ENCODE results near the gene RHOT1.

DNA sequence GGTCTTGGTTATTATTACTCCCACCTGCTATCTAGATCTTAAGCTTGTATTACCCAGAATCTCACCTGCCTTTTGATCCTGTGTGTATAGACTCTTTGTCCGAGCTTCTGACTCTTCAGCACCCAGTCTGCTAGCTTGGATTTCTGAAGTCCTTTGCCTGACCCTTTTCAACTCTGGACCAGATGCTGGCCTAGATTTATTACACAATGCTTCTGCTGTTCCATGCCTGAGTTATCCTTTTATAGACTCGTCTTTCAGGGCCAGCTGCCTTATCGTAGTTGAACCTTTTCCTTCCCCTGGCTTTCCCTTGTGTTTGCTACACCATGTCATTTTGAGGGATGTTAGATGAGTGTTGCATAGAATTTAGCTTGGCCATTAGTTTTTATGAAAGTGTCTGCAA lies 32.6 kb downstream of the RHOT1 start:
- TF ChIP-seq POLR2AphosphoS5 (IDR thresholded peaks at IDR 0.05; ENCODE audit: low read depth, low read length) = no peak
- TF ChIP-seq, protein P1, sequence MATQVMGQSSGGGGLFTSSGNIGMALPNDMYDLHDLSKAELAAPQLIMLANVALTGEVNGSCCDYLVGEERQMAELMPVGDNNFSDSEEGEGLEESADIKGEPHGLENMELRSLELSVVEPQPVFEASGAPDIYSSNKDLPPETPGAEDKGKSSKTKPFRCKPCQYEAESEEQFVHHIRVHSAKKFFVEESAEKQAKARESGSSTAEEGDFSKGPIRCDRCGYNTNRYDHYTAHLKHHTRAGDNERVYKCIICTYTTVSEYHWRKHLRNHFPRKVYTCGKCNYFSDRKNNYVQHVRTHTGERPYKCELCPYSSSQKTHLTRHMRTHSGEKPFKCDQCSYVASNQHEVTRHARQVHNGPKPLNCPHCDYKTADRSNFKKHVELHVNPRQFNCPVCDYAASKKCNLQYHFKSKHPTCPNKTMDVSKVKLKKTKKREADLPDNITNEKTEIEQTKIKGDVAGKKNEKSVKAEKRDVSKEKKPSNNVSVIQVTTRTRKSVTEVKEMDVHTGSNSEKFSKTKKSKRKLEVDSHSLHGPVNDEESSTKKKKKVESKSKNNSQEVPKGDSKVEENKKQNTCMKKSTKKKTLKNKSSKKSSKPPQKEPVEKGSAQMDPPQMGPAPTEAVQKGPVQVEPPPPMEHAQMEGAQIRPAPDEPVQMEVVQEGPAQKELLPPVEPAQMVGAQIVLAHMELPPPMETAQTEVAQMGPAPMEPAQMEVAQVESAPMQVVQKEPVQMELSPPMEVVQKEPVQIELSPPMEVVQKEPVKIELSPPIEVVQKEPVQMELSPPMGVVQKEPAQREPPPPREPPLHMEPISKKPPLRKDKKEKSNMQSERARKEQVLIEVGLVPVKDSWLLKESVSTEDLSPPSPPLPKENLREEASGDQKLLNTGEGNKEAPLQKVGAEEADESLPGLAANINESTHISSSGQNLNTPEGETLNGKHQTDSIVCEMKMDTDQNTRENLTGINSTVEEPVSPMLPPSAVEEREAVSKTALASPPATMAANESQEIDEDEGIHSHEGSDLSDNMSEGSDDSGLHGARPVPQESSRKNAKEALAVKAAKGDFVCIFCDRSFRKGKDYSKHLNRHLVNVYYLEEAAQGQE (IDR thresholded peaks at IDR 0.05; ENCODE audit: insufficient read depth in 1 of 2, low read depth in 2 of 2, low read length in 2 of 2) = no peak
- TF ChIP-seq TAF1 (IDR thresholded peaks at IDR 0.05; ENCODE audit: borderline replicate concordance, insufficient read depth, low read length) = no peak
- TF ChIP-seq SIN3A (IDR thresholded peaks at IDR 0.05; ENCODE audit: borderline replicate concordance, insufficient read depth, low read length) = no peak

All from PFSK-1 (cell line).